ENCODE results near the gene CERS5.
"Not testable (repeated sequence)": the region's sequence is repeated elsewhere in the genome, so short reads cannot be mapped to it uniquely, and the experiment has no call there.

Gene CERS5

GRCh38 chr12:50185970-50186663 is 18.9 kb upstream of the CERS5 start:
- DNase-seq, result no peak

GRCh38 chr12:50185301-50185895 is 18.2 kb upstream of the CERS5 start:
- DNase-seq, result peak; percentile 15

- DNase-seq, result no peak
These were observed 17.1 kb upstream of the CERS5 start for GRCh38 chr12:50184261-50184660.

GRCh38 chr12:50182461-50182860 is 15.3 kb upstream of the CERS5 start:
- DNase-seq, result no peak

GRCh38 chr12:50181691-50182090 is 14.5 kb upstream of the CERS5 start:
- DNase-seq, result no peak

GRCh38 chr12:50175716-50176026 is 8.5 kb upstream of the CERS5 start:
- DNase-seq, result no peak

- peak; percentile 47 for DNase-seq
These were observed 8.0 kb upstream of the CERS5 start for GRCh38 chr12:50174971-50175715.

GRCh38 chr12:50166799-50167048 is 445 bp downstream of the CERS5 start:
- DNase-seq, result no peak

- DNase-seq, result no peak
These were observed 2.2 kb downstream of the CERS5 start for GRCh38 chr12:50164963-50165362.

GRCh38 chr12:50162230-50162629 is 4.9 kb downstream of the CERS5 start:
- no peak for DNase-seq

- DNase-seq, result no peak
These were observed 6.5 kb downstream of the CERS5 start for GRCh38 chr12:50160643-50161042.

- DNase-seq, result no peak
These were observed 9.9 kb downstream of the CERS5 start for GRCh38 chr12:50157259-50157658.

GRCh38 chr12:50156641-50157040 is 10.5 kb downstream of the CERS5 start:
- no peak for DNase-seq

GRCh38 chr12:50154947-50155346 is 12.2 kb downstream of the CERS5 start:
- DNase-seq, result not testable (repeated sequence)

- DNase-seq, result peak; percentile 49
These were observed 16.0 kb downstream of the CERS5 start for GRCh38 chr12:50151047-50151687.

- no peak for DNase-seq
These were observed 17.9 kb downstream of the CERS5 start for GRCh38 chr12:50149311-50149710.

- not testable (repeated sequence) for DNase-seq
These were observed 19.2 kb downstream of the CERS5 start for GRCh38 chr12:50148011-50148410.

GRCh38 chr12:50147281-50147680 is 19.9 kb downstream of the CERS5 start:
- no peak for DNase-seq

GRCh38 chr12:50145439-50145838 is 21.7 kb downstream of the CERS5 start:
- no peak for DNase-seq

GRCh38 chr12:50142993-50143392 is 24.2 kb downstream of the CERS5 start:
- no peak for DNase-seq

- peak; percentile 26 for DNase-seq
These were observed 34.5 kb downstream of the CERS5 start for GRCh38 chr12:50132505-50133135.

- DNase-seq, result no peak
These were observed 37.9 kb downstream of the CERS5 start for GRCh38 chr12:50129290-50129689.

GRCh38 chr12:50127546-50127945 is 39.6 kb downstream of the CERS5 start:
- no peak for DNase-seq

- no peak for DNase-seq
These were observed 44.0 kb downstream of the CERS5 start for GRCh38 chr12:50123203-50123602.

Measured in kidney glomerular epithelial cell (primary cell).